ENCODE measurements around the gene CFAP221. TPM values are rescaled to one million over a fixed set of nuclear protein-coding genes. Genes with fewer than 3 reads are reported as not detected.

Gene CFAP221
- total and polyA plus RNA-seq, 10 of the 15 experiments (the other 5 are each of a cell fraction or from before 2014, with no cell fraction given): not detected

- Histone ChIP-seq H3K4me1 (ENCODE audit: control insufficient read depth, insufficient read depth, low read length) (peaks cover 7% of the 10 kb centered on the region), H3K79me2 (ENCODE audit: control insufficient read depth, insufficient read depth, low read length) (peaks cover 15% of the 10 kb centered on the region), H3K9ac (ENCODE audit: control insufficient read depth, insufficient read depth, low read length) (no peak overlapping the region), H3K36me3 (ENCODE audit: control insufficient read depth in 2 of 2, insufficient read depth in 2 of 2, low read length in 1 of 2) (peaks cover 3 to 9% of the 10 kb centered on the region in 2 experiments; a peak in 2 of 4 replicates), H2AFZ (ENCODE audit: control insufficient read depth, low read depth, low read length) (no peak overlapping the region), H4K20me1 (ENCODE audit: control insufficient read depth, insufficient read depth) (no peaks in the 10 kb centered on the region), H3K4me2 (ENCODE audit: control insufficient read depth, insufficient read depth) (no peak overlapping the region), H3K27me3 (replicated peaks in 1 of 2; ENCODE audit: control insufficient read depth in 2 of 2, insufficient read depth in 2 of 2, low read length in 1 of 2) (no peaks in the 10 kb centered on the region), H3K27ac (ENCODE audit: control insufficient read depth, insufficient read depth) (no peak overlapping the region), H3K9me3 (replicated peaks; ENCODE audit: control insufficient read depth, insufficient read depth, low read length) (no peaks in the 10 kb centered on the region), H3K4me3 (no peak overlapping the region)
- DNase-seq (ENCODE audit: low read depth, low spot score): no peak
- ChIA-PET RAD21 (ENCODE audit: unreplicated experiment) (interaction anchor here (0.6 to 1.9 kb wide), 3 partner anchors 25 to 497 kb away, joined by 3 to 9 read pairs (median 4); no protein-coding TSS in a partner anchor), POLR2A (interaction anchor here (0.7 to 1.0 kb wide), 3 partner anchors 8 to 499 kb away, joined by 3 to 4 read pairs (median 4); no protein-coding TSS in a partner anchor), SMC1A (ENCODE audit: uncharacterized antibody, unreplicated experiment) (interaction anchor here (0.6 to 1.0 kb wide), 5 partner anchors 29 to 603 kb away, joined by 3 read pairs; no protein-coding TSS in a partner anchor), CTCF (interaction anchor here (1.0 to 2.1 kb wide), 7 partner anchors 14 to 498 kb away, joined by 3 to 9 read pairs (median 6); no protein-coding TSS in a partner anchor)
- 87% methylated on average over 19 of the region's 19 CpGs for WGBS (ENCODE audit: insufficient coverage, insufficient replicate concordance, low lambda C conversion rate, missing lambda C conversion rate)
- no TSS peak for BruUV-seq (replicated peaks)
- intact Hi-C loops (cut with micrococcal nuclease; ENCODE audit: unreplicated experiment) (no loop called here), in situ Hi-C loops (cut with MboI) (no loop called here)
- FAIRE-seq: no peak
- no peak for ATAC-seq
- TF ChIP-seq NFIC (IDR thresholded peaks at IDR 0.05; ENCODE audit: low read depth, low read length): no peak
- TF ChIP-seq SREBF1 (IDR thresholded peaks at IDR 0.05; ENCODE audit: low read length): no peak
- TF ChIP-seq ATF7 (IDR thresholded peaks at IDR 0.05; ENCODE audit: low read depth): no peak
- TF ChIP-seq ZBTB40 (IDR thresholded peaks at IDR 0.05; ENCODE audit: borderline replicate concordance): peak; percentile 37; the same call in 1 of the 2 replicates
- TF ChIP-seq ZBTB11 (CRISPR knock-in tag; IDR thresholded peaks at IDR 0.05): no peak
- no peak for TF ChIP-seq KDM1A (IDR thresholded peaks at IDR 0.05; ENCODE audit: borderline replicate concordance)
- TF ChIP-seq SKIL (IDR thresholded peaks at IDR 0.05; ENCODE audit: low read depth, poor library complexity, severe bottlenecking): no peak
- no peak for TF ChIP-seq NR2C1 (IDR thresholded peaks at IDR 0.05)
- no peak for TF ChIP-seq CEBPZ (IDR thresholded peaks at IDR 0.05; ENCODE audit: low read depth, low read length)
Measured at GRCh38 chr2:119678021-119678656, 133.9 kb downstream of the CFAP221 start.
